ENCODE data around the gene ZPBP2.
"Not testable (repeated sequence)": the region's sequence is repeated elsewhere in the genome, so short reads cannot be mapped to it uniquely, and the experiment has no call there.

ZPBP2 gene

GRCh38 chr17:39855911-39856649 is 11.9 kb upstream of the ZPBP2 start:
- not testable (repeated sequence) for DNase-seq (ENCODE audit: low spot score)

GRCh38 chr17:39861235-39861634 is 6.8 kb upstream of the ZPBP2 start:
- DNase-seq (ENCODE audit: low spot score) = no peak

- no peak for DNase-seq (ENCODE audit: low spot score)
These were observed 4.6 kb upstream of the ZPBP2 start for GRCh38 chr17:39863244-39863917.

- DNase-seq (ENCODE audit: low spot score) = peak; percentile 64
These were observed 3.9 kb upstream of the ZPBP2 start, which contains the start of gene IKZF3 for GRCh38 chr17:39863918-39864746. Gene IKZF3 (minus strand): TSS chr17:39864312. CDS start chr17:39864126, 186 bp downstream.

- DNase-seq (ENCODE audit: low spot score) = no peak
These were observed 1.8 kb upstream of the ZPBP2 start for GRCh38 chr17:39866013-39866730.

GRCh38 chr17:39867084-39867879 is 720 bp upstream of the ZPBP2 start:
- no peak for DNase-seq (ENCODE audit: low spot score)

GRCh38 chr17:39868554-39868942 is 546 bp downstream of the ZPBP2 start:
- DNase-seq (ENCODE audit: low spot score) = no peak

GRCh38 chr17:39870776-39871175 is 2.8 kb downstream of the ZPBP2 start:
- no peak for DNase-seq (ENCODE audit: low spot score)

- no peak for DNase-seq (ENCODE audit: low spot score)
These were observed 3.8 kb downstream of the ZPBP2 start for GRCh38 chr17:39871801-39872200.

GRCh38 chr17:39872751-39873150 is 4.7 kb downstream of the ZPBP2 start:
- DNase-seq (ENCODE audit: low spot score) = peak; percentile 67

GRCh38 chr17:39886102-39886501 is 18.1 kb downstream of the ZPBP2 start:
- not testable (repeated sequence) for DNase-seq (ENCODE audit: low spot score)

- DNase-seq (ENCODE audit: low spot score) = no peak
These were observed 19.1 kb downstream of the ZPBP2 start for GRCh38 chr17:39887078-39887477.

- no peak for DNase-seq (ENCODE audit: low spot score)
These were observed 21.2 kb downstream of the ZPBP2 start for GRCh38 chr17:39889200-39889599.

- DNase-seq (ENCODE audit: low spot score) = no peak
These were observed 26.8 kb downstream of the ZPBP2 start for GRCh38 chr17:39894681-39895376.

GRCh38 chr17:39898088-39898487 is 30.1 kb downstream of the ZPBP2 start:
- DNase-seq (ENCODE audit: low spot score) = no peak

GRCh38 chr17:39899215-39899614 is 31.2 kb downstream of the ZPBP2 start:
- no peak for DNase-seq (ENCODE audit: low spot score)

GRCh38 chr17:39902027-39902426 is 34.0 kb downstream of the ZPBP2 start:
- not testable (repeated sequence) for DNase-seq (ENCODE audit: low spot score)

GRCh38 chr17:39903158-39903884 is 35.3 kb downstream of the ZPBP2 start:
- DNase-seq (ENCODE audit: low spot score) = no peak

GRCh38 chr17:39904990-39905288 is 36.9 kb downstream of the ZPBP2 start:
- DNase-seq (ENCODE audit: low spot score) = no peak

- DNase-seq (ENCODE audit: low spot score) = no peak
These were observed 40.9 kb downstream of the ZPBP2 start for GRCh38 chr17:39908789-39909352.
